ENCODE results near the gene LIX1.

The LIX1 gene

DNA sequence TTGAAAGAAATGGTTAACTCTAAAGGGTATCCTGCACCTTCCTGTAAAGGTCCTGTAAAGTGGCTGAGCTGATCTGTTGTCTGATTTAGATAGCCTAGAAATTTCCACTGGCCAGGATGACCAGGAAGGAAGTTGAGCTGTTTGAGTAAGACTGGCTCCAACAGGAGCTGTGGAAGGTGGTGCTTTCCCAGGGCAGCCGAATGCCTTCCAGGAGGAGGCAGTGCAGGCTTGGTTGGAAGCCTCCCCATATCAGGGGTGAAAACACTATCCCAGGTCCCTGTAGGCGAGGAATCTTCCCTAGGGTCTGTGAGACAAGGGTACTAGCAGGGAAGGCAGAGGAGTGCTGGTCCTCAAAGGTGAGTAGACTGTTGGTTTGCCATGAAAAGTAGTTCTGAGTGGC lies 98.4 kb downstream of the LIX1 start:
- Histone ChIP-seq H3K4me1 (ENCODE audit: insufficient read depth, low read length, severe bottlenecking) (no peaks in the 10 kb centered on the region), H3K36me3 (ENCODE audit: insufficient read depth, low read length) (no peaks in the 10 kb centered on the region), H3K4me2 (ENCODE audit: low read length) (no peak overlapping the region), H4K20me1 (ENCODE audit: insufficient read depth, low read length) (no peaks in the 10 kb centered on the region), H3K9me3 (ENCODE audit: low read length) (no peaks in the 10 kb centered on the region), H3F3A (ENCODE audit: insufficient read depth, low read length) (no peaks in the 10 kb centered on the region), H2AFZ (ENCODE audit: low read length) (no peak overlapping the region), H3K27me3 (ENCODE audit: insufficient read depth, low read length) (peaks cover 3% of the 10 kb centered on the region; the same call in 1 of the 2 replicates), H3K9ac (ENCODE audit: low read length) (no peak overlapping the region), H3K27ac (ENCODE audit: low read depth, low read length, poor library complexity, severe bottlenecking) (no peak overlapping the region), H3K79me2 (ENCODE audit: insufficient read depth, low read length) (no peaks in the 10 kb centered on the region), H3K9me2 (ENCODE audit: low read depth, low read length) (no peaks in the 10 kb centered on the region), H3K4me3 (ENCODE audit: low read depth, low read length, poor library complexity, severe bottlenecking) (no peak overlapping the region)
- no peak for TF ChIP-seq EZH2 (IDR thresholded peaks at IDR 0.05; ENCODE audit: borderline replicate concordance, low read length)
- TF ChIP-seq, protein P1, sequence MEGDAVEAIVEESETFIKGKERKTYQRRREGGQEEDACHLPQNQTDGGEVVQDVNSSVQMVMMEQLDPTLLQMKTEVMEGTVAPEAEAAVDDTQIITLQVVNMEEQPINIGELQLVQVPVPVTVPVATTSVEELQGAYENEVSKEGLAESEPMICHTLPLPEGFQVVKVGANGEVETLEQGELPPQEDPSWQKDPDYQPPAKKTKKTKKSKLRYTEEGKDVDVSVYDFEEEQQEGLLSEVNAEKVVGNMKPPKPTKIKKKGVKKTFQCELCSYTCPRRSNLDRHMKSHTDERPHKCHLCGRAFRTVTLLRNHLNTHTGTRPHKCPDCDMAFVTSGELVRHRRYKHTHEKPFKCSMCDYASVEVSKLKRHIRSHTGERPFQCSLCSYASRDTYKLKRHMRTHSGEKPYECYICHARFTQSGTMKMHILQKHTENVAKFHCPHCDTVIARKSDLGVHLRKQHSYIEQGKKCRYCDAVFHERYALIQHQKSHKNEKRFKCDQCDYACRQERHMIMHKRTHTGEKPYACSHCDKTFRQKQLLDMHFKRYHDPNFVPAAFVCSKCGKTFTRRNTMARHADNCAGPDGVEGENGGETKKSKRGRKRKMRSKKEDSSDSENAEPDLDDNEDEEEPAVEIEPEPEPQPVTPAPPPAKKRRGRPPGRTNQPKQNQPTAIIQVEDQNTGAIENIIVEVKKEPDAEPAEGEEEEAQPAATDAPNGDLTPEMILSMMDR (IDR thresholded peaks at IDR 0.05; ENCODE audit: low read length) = no peak; the same call in 1 of the 2 replicates

DNA sequence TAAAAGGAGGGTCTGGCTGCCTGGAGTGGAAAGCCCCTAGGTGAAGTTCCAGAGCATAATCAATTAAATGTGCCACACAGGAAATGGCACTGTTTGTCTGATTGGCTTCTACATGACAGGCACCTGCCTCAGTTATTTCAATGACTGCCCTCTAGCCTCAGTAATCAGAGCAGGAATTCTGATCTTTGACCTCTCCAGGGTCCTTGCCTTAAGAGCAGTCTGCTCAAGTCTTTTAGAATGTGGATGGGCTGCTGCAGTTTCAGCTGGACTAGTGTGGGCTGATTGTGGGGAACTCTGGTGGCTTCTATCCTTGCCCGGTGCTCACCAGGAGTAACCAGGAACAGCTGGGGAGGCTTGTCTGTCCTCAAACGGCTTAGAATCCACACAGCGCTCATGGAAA lies 98.9 kb downstream of the LIX1 start:
- no peak overlapping the region for H3K27ac ChIP-seq (ENCODE audit: low read depth, low read length, poor library complexity, severe bottlenecking)

DNA sequence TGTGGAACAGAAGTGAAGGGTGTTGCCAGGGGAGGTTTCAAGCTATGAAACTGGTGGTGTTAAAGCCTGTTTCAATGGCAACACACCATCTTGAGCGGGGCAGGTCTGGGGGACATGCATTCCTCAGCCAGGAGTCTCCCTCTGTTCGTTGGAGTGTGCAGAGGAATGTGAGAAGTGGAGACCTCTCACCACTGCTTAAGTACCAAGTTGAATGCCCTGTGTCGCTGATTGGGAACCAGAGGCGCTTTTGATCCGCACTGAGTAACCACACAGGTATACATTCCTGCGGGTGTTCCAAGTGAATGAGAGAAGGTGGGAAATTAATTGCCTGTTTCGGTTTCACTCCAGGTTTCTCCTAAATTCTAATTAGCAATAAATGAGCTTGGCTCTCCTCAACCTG lies 99.4 kb downstream of the LIX1 start:
- H3K79me2 ChIP-seq (ENCODE audit: insufficient read depth, low read length) = no peaks in the 10 kb centered on the region
- peaks cover 3% of the 10 kb centered on the region; the same call in 1 of the 2 replicates for H3K27me3 ChIP-seq (ENCODE audit: insufficient read depth, low read length)
- no peaks in the 10 kb centered on the region for H3K36me3 ChIP-seq (ENCODE audit: insufficient read depth, low read length)
- H3F3A ChIP-seq (ENCODE audit: insufficient read depth, low read length) = no peaks in the 10 kb centered on the region
- H3K4me1 ChIP-seq (ENCODE audit: insufficient read depth, low read length, severe bottlenecking) = no peaks in the 10 kb centered on the region
- H3K9me3 ChIP-seq (ENCODE audit: low read length) = no peaks in the 10 kb centered on the region
- no peaks in the 10 kb centered on the region for H4K20me1 ChIP-seq (ENCODE audit: insufficient read depth, low read length)
- TF ChIP-seq EZH2 (IDR thresholded peaks at IDR 0.05; ENCODE audit: borderline replicate concordance, low read length) = no peak
- TF ChIP-seq, protein P1 (IDR thresholded peaks at IDR 0.05; ENCODE audit: low read length) = no peak
- H3K27ac ChIP-seq (ENCODE audit: low read depth, low read length, poor library complexity, severe bottlenecking) = no peak overlapping the region
- no peaks in the 10 kb centered on the region for H3K9me2 ChIP-seq (ENCODE audit: low read depth, low read length)
- H3K4me2 ChIP-seq (ENCODE audit: low read length) = no peak overlapping the region
- H2AFZ ChIP-seq (ENCODE audit: low read length) = no peak overlapping the region
- no peak overlapping the region for H3K9ac ChIP-seq (ENCODE audit: low read length)
- H3K4me3 ChIP-seq (ENCODE audit: low read depth, low read length, poor library complexity, severe bottlenecking) = no peak overlapping the region

More for the DNA sequence above, 98.9 kb downstream of the LIX1 start:
- H3K9me3 ChIP-seq (ENCODE audit: low read length) = no peaks in the 10 kb centered on the region
- H3K4me2 ChIP-seq (ENCODE audit: low read length) = no peak overlapping the region
- H2AFZ ChIP-seq (ENCODE audit: low read length) = no peak overlapping the region
- no peaks in the 10 kb centered on the region for H3K36me3 ChIP-seq (ENCODE audit: insufficient read depth, low read length)
- no peaks in the 10 kb centered on the region for H3F3A ChIP-seq (ENCODE audit: insufficient read depth, low read length)
- H4K20me1 ChIP-seq (ENCODE audit: insufficient read depth, low read length) = no peaks in the 10 kb centered on the region
- H3K9ac ChIP-seq (ENCODE audit: low read length) = no peak overlapping the region
- no peaks in the 10 kb centered on the region for H3K4me1 ChIP-seq (ENCODE audit: insufficient read depth, low read length, severe bottlenecking)
- H3K79me2 ChIP-seq (ENCODE audit: insufficient read depth, low read length) = no peaks in the 10 kb centered on the region
- H3K9me2 ChIP-seq (ENCODE audit: low read depth, low read length) = no peaks in the 10 kb centered on the region
- no peak overlapping the region for H3K4me3 ChIP-seq (ENCODE audit: low read depth, low read length, poor library complexity, severe bottlenecking)
- TF ChIP-seq, protein P1 (IDR thresholded peaks at IDR 0.05; ENCODE audit: low read length) = no peak
- no peak for TF ChIP-seq EZH2 (IDR thresholded peaks at IDR 0.05; ENCODE audit: borderline replicate concordance, low read length)
- peaks cover 3% of the 10 kb centered on the region; the same call in 1 of the 2 replicates for H3K27me3 ChIP-seq (ENCODE audit: insufficient read depth, low read length)

Measured in OCI-LY1 (cell line).